ENCODE measurements around the gene HDAC1. TPM values are rescaled to one million over a fixed set of nuclear protein-coding genes. Genes with fewer than 3 reads are reported as not detected.
A peak's percentile ranks its signal among the peaks of the same experiment; 100 is the strongest.

Gene HDAC1
- total and polyA plus RNA-seq, 2 of the 13 experiments (the other 11 are each of a cell fraction or from before 2014, with no cell fraction given) = 93.5 to 189 TPM

GRCh38 chr1:32321712-32322291 lies 29.9 kb downstream of the HDAC1 start (continued):
- TF ChIP-seq ZNF567 (CRISPR knock-in tag; IDR thresholded peaks at IDR 0.05; ENCODE audit: borderline replicate concordance) = no peak
- TF ChIP-seq CCDC6 (CRISPR knock-in tag; IDR thresholded peaks at IDR 0.05) = no peak; the same call in 1 of the 2 replicates
- peak; percentile 71 for TF ChIP-seq TEAD3 (CRISPR knock-in tag; optimal IDR thresholded peaks at IDR 0.05; ENCODE audit: borderline replicate concordance)
- no peak for TF ChIP-seq ZNF281 (CRISPR knock-in tag; IDR thresholded peaks at IDR 0.05; ENCODE audit: borderline replicate concordance)
- no peak for TF ChIP-seq LBX2 (CRISPR knock-in tag; IDR thresholded peaks at IDR 0.05; ENCODE audit: borderline replicate concordance)
- TF ChIP-seq ZNF224 (CRISPR knock-in tag; IDR thresholded peaks at IDR 0.05) = 0 out of 2 replicates have a peak, but pooled peaks have one; percentile 57
- peak; percentile 75 for TF ChIP-seq CREM (IDR thresholded peaks at IDR 0.05)
- no peak for TF ChIP-seq CREM (CRISPR knock-in tag; IDR thresholded peaks at IDR 0.05)
- TF ChIP-seq ZNF83 (CRISPR knock-in tag; IDR thresholded peaks at IDR 0.05; ENCODE audit: borderline replicate concordance) = no peak
- TF ChIP-seq HOMEZ (CRISPR knock-in tag; IDR thresholded peaks at IDR 0.05; ENCODE audit: low read depth) = 0 out of 2 replicates have a peak, but pooled peaks have one; percentile 35
- no peak for TF ChIP-seq ZNF225 (CRISPR knock-in tag; IDR thresholded peaks at IDR 0.05)
- no peak for TF ChIP-seq ZNF337 (CRISPR knock-in tag; IDR thresholded peaks at IDR 0.05; ENCODE audit: borderline replicate concordance, low read depth)
- TF ChIP-seq ZNF792 (CRISPR knock-in tag; IDR thresholded peaks at IDR 0.05) = peak; percentile 81; the same call in 1 of the 2 replicates
- TF ChIP-seq HNF4A (CRISPR knock-in tag; IDR thresholded peaks at IDR 0.05) = peak; percentile 96
- no peak for TF ChIP-seq ZNF549 (CRISPR knock-in tag; IDR thresholded peaks at IDR 0.05)
- TF ChIP-seq, protein P1, sequence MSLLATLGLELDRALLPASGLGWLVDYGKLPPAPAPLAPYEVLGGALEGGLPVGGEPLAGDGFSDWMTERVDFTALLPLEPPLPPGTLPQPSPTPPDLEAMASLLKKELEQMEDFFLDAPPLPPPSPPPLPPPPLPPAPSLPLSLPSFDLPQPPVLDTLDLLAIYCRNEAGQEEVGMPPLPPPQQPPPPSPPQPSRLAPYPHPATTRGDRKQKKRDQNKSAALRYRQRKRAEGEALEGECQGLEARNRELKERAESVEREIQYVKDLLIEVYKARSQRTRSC (CRISPR knock-in tag; IDR thresholded peaks at IDR 0.05; ENCODE audit: low read depth) = no peak
- 0 out of 2 replicates have a peak, but pooled peaks have one; percentile 20 for TF ChIP-seq ZNF629 (CRISPR knock-in tag; conservative IDR thresholded peaks at IDR 0.05)
- TF ChIP-seq ZNF383 (CRISPR knock-in tag; IDR thresholded peaks at IDR 0.05; ENCODE audit: borderline replicate concordance) = no peak
- TF ChIP-seq, protein P2, sequence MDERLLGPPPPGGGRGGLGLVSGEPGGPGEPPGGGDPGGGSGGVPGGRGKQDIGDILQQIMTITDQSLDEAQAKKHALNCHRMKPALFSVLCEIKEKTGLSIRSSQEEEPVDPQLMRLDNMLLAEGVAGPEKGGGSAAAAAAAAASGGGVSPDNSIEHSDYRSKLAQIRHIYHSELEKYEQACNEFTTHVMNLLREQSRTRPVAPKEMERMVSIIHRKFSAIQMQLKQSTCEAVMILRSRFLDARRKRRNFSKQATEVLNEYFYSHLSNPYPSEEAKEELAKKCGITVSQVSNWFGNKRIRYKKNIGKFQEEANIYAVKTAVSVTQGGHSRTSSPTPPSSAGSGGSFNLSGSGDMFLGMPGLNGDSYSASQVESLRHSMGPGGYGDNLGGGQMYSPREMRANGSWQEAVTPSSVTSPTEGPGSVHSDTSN (CRISPR knock-in tag; IDR thresholded peaks at IDR 0.05) = no peak
- TF ChIP-seq NCOA1 (CRISPR knock-in tag; IDR thresholded peaks at IDR 0.05) = no peak
- TF ChIP-seq, protein P3, sequence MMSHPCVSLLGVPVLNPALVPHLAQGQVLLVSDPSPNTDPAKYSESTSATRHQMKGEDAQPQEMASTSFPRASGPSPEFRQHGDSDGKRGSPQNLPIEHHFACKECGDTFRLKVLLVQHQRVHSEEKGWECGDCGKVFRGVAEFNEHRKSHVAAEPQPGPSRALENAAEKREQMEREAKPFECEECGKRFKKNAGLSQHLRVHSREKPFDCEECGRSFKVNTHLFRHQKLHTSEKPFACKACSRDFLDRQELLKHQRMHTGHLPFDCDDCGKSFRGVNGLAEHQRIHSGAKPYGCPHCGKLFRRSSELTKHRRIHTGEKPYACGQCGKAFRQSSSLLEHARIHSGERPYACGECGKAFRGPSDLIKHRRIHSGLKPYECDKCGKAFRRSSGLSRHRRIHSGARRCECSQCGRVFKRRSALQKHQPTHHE (CRISPR knock-in tag; IDR thresholded peaks at IDR 0.05; ENCODE audit: borderline replicate concordance) = no peak
- no peak for TF ChIP-seq ZSCAN31 (CRISPR knock-in tag; IDR thresholded peaks at IDR 0.05; ENCODE audit: low read depth)
- TF ChIP-seq ZNF775 (CRISPR knock-in tag; IDR thresholded peaks at IDR 0.05; ENCODE audit: borderline replicate concordance) = no peak

All from HepG2 (cell line).